HG03354 (cell line): ENCODE results near the gene FAM163B.
"Not testable (repeated sequence)": the region's sequence is repeated elsewhere in the genome, so short reads cannot be mapped to it uniquely, and the experiment has no call there.

Source experiments
- ATAC-seq: cut with Tn5 transposase; IDR thresholded peaks from one replicate; pipeline ENCODE4 v1.9.1; 2021; ENCODE audit warnings: mild to moderate bottlenecking; ENCODE audit not compliant: unreplicated experiment, poor library complexity, severe bottlenecking

Gene FAM163B

GRCh38 chr9:133640580-133641395 is 31.6 kb upstream of the FAM163B start:
- no peak for ATAC-seq

GRCh38 chr9:133640160-133640559 is 31.0 kb upstream of the FAM163B start:
- no peak for ATAC-seq

- no peak for ATAC-seq
Observed at GRCh38 chr9:133639613-133640012, 30.4 kb upstream of the FAM163B start.

GRCh38 chr9:133638711-133639110 is 29.5 kb upstream of the FAM163B start:
- no peak for ATAC-seq

GRCh38 chr9:133638076-133638475 is 28.9 kb upstream of the FAM163B start:
- ATAC-seq = no peak

GRCh38 chr9:133637451-133638055 is 28.4 kb upstream of the FAM163B start:
- no peak for ATAC-seq

GRCh38 chr9:133636902-133637301 is 27.7 kb upstream of the FAM163B start:
- ATAC-seq = no peak

- no peak for ATAC-seq
Observed at GRCh38 chr9:133635533-133636531, 26.6 kb upstream of the FAM163B start, which contains the start of gene DBH. DBH (plus strand) TSS chr9:133636363; CDS start chr9:133636372, 9 bp downstream.

GRCh38 chr9:133635098-133635497 is 25.9 kb upstream of the FAM163B start:
- no peak for ATAC-seq

GRCh38 chr9:133634081-133634691 is 25.0 kb upstream of the FAM163B start:
- ATAC-seq = no peak

GRCh38 chr9:133633681-133634080 is 24.5 kb upstream of the FAM163B start:
- no peak for ATAC-seq

GRCh38 chr9:133632806-133633680 is 23.9 kb upstream of the FAM163B start:
- no peak for ATAC-seq

GRCh38 chr9:133631111-133631510 is 21.9 kb upstream of the FAM163B start:
- no peak for ATAC-seq

- ATAC-seq = no peak
Observed at GRCh38 chr9:133629221-133630110, 20.3 kb upstream of the FAM163B start.

- no peak for ATAC-seq
Observed at GRCh38 chr9:133628766-133629165, 19.6 kb upstream of the FAM163B start.

- no peak for ATAC-seq
Observed at GRCh38 chr9:133627341-133627740, 18.2 kb upstream of the FAM163B start.

GRCh38 chr9:133626008-133626407 is 16.8 kb upstream of the FAM163B start:
- ATAC-seq = not testable (repeated sequence)

GRCh38 chr9:133622555-133622954 is 13.4 kb upstream of the FAM163B start:
- no peak for ATAC-seq
